Measurements from ENCODE around the gene FADS1. TPM values are rescaled to one million over a fixed set of nuclear protein-coding genes. Genes with fewer than 3 reads are reported as not detected.
A peak's percentile ranks its signal among the peaks of the same experiment; 100 is the strongest.

FADS1 gene
- total RNA-seq, 1 experiment from 2014 or later, result 105 TPM

DNA sequence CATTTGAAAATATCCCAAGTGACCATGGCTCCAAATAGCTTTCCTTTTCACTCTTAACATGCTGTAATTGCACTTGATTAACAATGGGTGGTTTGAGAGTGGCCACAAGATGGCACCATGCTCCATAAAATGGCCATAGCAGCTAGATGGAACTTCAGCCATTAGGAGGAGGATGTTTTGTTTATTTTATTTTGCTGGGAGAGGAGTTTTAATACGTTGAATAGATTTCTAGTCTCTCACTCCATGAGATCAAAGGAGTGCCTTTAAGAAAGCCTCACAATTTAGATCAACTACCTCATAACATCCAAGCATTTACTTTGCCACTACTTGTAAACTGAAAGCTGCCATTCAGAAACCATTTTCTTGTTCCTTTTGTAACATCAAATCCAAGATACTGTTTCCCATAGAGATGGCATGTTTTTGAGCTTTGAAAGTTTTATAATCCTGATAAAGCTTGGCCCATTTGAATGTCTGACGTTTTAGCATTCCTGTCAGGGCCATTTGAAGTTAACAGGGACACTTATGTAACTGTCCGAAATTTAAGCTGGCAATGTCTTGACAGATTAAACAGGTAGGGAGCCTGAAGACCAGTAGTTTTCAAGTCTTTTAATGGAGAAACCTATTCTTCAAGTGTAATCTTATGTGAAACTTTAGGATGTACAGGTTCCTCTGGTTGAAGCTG is 19.4 kb downstream of the FADS1 start:
- DNase-seq (ENCODE audit: low spot score) (peak; percentile 70), ATAC-seq (peak; percentile 9; the same call in 1 of the 2 replicates)
- H3K9me3 Mint-ChIP-seq, result no peaks in the 10 kb centered on the region
- H3K27me3 Mint-ChIP-seq (ENCODE audit: low read depth), result no peaks in the 10 kb centered on the region
- H3K4me3 Mint-ChIP-seq, result no peak overlapping the region
- ChIA-PET POLR2A (interaction anchor here (0.5 to 1.9 kb wide), 6 partner anchors 9 to 72 kb away, joined by 3 to 25 read pairs (median 4); no protein-coding TSS in a partner anchor), CTCF (interaction anchor here (0.6 to 4.6 kb wide), 44 partner anchors 8 to 515 kb away, joined by 3 to 64 read pairs (median 4); partner anchors contain the start of genes FADS1 and FADS2)
- H3K4me1 Mint-ChIP-seq, result peaks cover 15% of the 10 kb centered on the region
- H3K36me3 Mint-ChIP-seq, result peaks cover 39% of the 10 kb centered on the region
- peak overlapping the region; percentile 2 for H3K27ac Mint-ChIP-seq
- TF ChIP-seq GTF2I (CRISPR knock-in tag; conservative IDR thresholded peaks at IDR 0.05) (no peak), ZNF138 (CRISPR knock-in tag; conservative IDR thresholded peaks at IDR 0.05) (no peak), ETV6 (CRISPR knock-in tag; IDR thresholded peaks at IDR 0.05) (no peak), HMGA2 (CRISPR knock-in tag; IDR thresholded peaks at IDR 0.05) (no peak), JUN (CRISPR knock-in tag; IDR thresholded peaks at IDR 0.05) (no peak), TCF7 (CRISPR knock-in tag; IDR thresholded peaks at IDR 0.05; ENCODE audit: low read depth) (no peak), ZNF121 (CRISPR knock-in tag; IDR thresholded peaks at IDR 0.05) (0 out of 2 replicates have a peak, but pooled peaks have one; percentile 15), ZNF423 (CRISPR knock-in tag; IDR thresholded peaks at IDR 0.05) (no peak), ATF1 (CRISPR knock-in tag; IDR thresholded peaks at IDR 0.05) (no peak), OVOL2 (CRISPR knock-in tag; IDR thresholded peaks at IDR 0.05; ENCODE audit: borderline replicate concordance) (no peak), TEAD4 (CRISPR knock-in tag; IDR thresholded peaks at IDR 0.05) (no peak), JAZF1 (CRISPR knock-in tag; IDR thresholded peaks at IDR 0.05) (no peak), TP53 (CRISPR knock-in tag; IDR thresholded peaks at IDR 0.05) (no peak)
- TF ChIP-seq, protein P1, sequence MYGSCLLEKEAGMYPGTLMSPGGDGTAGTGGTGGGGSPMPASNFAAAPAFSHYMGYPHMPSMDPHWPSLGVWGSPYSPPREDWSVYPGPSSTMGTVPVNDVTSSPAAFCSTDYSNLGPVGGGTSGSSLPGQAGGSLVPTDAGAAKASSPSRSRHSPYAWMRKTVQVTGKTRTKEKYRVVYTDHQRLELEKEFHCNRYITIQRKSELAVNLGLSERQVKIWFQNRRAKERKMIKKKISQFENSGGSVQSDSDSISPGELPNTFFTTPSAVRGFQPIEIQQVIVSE (CRISPR knock-in tag; IDR thresholded peaks at IDR 0.05; ENCODE audit: borderline replicate concordance), result no peak
- TF ChIP-seq, protein P2, sequence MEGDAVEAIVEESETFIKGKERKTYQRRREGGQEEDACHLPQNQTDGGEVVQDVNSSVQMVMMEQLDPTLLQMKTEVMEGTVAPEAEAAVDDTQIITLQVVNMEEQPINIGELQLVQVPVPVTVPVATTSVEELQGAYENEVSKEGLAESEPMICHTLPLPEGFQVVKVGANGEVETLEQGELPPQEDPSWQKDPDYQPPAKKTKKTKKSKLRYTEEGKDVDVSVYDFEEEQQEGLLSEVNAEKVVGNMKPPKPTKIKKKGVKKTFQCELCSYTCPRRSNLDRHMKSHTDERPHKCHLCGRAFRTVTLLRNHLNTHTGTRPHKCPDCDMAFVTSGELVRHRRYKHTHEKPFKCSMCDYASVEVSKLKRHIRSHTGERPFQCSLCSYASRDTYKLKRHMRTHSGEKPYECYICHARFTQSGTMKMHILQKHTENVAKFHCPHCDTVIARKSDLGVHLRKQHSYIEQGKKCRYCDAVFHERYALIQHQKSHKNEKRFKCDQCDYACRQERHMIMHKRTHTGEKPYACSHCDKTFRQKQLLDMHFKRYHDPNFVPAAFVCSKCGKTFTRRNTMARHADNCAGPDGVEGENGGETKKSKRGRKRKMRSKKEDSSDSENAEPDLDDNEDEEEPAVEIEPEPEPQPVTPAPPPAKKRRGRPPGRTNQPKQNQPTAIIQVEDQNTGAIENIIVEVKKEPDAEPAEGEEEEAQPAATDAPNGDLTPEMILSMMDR (IDR thresholded peaks at IDR 0.05), result peak; percentile 36; the same call in 1 of the 2 replicates
- TF ChIP-seq, protein P3, sequence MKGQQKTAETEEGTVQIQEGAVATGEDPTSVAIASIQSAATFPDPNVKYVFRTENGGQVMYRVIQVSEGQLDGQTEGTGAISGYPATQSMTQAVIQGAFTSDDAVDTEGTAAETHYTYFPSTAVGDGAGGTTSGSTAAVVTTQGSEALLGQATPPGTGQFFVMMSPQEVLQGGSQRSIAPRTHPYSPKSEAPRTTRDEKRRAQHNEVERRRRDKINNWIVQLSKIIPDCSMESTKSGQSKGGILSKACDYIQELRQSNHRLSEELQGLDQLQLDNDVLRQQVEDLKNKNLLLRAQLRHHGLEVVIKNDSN (CRISPR knock-in tag; IDR thresholded peaks at IDR 0.05), result no peak
- TF ChIP-seq, protein P4, sequence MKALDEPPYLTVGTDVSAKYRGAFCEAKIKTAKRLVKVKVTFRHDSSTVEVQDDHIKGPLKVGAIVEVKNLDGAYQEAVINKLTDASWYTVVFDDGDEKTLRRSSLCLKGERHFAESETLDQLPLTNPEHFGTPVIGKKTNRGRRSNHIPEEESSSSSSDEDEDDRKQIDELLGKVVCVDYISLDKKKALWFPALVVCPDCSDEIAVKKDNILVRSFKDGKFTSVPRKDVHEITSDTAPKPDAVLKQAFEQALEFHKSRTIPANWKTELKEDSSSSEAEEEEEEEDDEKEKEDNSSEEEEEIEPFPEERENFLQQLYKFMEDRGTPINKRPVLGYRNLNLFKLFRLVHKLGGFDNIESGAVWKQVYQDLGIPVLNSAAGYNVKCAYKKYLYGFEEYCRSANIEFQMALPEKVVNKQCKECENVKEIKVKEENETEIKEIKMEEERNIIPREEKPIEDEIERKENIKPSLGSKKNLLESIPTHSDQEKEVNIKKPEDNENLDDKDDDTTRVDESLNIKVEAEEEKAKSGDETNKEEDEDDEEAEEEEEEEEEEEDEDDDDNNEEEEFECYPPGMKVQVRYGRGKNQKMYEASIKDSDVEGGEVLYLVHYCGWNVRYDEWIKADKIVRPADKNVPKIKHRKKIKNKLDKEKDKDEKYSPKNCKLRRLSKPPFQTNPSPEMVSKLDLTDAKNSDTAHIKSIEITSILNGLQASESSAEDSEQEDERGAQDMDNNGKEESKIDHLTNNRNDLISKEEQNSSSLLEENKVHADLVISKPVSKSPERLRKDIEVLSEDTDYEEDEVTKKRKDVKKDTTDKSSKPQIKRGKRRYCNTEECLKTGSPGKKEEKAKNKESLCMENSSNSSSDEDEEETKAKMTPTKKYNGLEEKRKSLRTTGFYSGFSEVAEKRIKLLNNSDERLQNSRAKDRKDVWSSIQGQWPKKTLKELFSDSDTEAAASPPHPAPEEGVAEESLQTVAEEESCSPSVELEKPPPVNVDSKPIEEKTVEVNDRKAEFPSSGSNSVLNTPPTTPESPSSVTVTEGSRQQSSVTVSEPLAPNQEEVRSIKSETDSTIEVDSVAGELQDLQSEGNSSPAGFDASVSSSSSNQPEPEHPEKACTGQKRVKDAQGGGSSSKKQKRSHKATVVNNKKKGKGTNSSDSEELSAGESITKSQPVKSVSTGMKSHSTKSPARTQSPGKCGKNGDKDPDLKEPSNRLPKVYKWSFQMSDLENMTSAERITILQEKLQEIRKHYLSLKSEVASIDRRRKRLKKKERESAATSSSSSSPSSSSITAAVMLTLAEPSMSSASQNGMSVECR (CRISPR knock-in tag; IDR thresholded peaks at IDR 0.05; ENCODE audit: borderline replicate concordance), result no peak
- TF ChIP-seq, protein P5, sequence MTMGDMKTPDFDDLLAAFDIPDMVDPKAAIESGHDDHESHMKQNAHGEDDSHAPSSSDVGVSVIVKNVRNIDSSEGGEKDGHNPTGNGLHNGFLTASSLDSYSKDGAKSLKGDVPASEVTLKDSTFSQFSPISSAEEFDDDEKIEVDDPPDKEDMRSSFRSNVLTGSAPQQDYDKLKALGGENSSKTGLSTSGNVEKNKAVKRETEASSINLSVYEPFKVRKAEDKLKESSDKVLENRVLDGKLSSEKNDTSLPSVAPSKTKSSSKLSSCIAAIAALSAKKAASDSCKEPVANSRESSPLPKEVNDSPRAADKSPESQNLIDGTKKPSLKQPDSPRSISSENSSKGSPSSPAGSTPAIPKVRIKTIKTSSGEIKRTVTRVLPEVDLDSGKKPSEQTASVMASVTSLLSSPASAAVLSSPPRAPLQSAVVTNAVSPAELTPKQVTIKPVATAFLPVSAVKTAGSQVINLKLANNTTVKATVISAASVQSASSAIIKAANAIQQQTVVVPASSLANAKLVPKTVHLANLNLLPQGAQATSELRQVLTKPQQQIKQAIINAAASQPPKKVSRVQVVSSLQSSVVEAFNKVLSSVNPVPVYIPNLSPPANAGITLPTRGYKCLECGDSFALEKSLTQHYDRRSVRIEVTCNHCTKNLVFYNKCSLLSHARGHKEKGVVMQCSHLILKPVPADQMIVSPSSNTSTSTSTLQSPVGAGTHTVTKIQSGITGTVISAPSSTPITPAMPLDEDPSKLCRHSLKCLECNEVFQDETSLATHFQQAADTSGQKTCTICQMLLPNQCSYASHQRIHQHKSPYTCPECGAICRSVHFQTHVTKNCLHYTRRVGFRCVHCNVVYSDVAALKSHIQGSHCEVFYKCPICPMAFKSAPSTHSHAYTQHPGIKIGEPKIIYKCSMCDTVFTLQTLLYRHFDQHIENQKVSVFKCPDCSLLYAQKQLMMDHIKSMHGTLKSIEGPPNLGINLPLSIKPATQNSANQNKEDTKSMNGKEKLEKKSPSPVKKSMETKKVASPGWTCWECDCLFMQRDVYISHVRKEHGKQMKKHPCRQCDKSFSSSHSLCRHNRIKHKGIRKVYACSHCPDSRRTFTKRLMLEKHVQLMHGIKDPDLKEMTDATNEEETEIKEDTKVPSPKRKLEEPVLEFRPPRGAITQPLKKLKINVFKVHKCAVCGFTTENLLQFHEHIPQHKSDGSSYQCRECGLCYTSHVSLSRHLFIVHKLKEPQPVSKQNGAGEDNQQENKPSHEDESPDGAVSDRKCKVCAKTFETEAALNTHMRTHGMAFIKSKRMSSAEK (CRISPR knock-in tag; IDR thresholded peaks at IDR 0.05; ENCODE audit: borderline replicate concordance), result no peak
- TF ChIP-seq, protein P6, sequence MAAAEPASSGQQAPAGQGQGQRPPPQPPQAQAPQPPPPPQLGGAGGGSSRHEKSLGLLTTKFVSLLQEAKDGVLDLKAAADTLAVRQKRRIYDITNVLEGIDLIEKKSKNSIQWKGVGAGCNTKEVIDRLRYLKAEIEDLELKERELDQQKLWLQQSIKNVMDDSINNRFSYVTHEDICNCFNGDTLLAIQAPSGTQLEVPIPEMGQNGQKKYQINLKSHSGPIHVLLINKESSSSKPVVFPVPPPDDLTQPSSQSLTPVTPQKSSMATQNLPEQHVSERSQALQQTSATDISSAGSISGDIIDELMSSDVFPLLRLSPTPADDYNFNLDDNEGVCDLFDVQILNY (CRISPR knock-in tag; IDR thresholded peaks at IDR 0.05), result no peak
- TF ChIP-seq, protein P7, sequence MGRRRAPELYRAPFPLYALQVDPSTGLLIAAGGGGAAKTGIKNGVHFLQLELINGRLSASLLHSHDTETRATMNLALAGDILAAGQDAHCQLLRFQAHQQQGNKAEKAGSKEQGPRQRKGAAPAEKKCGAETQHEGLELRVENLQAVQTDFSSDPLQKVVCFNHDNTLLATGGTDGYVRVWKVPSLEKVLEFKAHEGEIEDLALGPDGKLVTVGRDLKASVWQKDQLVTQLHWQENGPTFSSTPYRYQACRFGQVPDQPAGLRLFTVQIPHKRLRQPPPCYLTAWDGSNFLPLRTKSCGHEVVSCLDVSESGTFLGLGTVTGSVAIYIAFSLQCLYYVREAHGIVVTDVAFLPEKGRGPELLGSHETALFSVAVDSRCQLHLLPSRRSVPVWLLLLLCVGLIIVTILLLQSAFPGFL (CRISPR knock-in tag; IDR thresholded peaks at IDR 0.05; ENCODE audit: borderline replicate concordance), result no peak
- TF ChIP-seq, protein P8, sequence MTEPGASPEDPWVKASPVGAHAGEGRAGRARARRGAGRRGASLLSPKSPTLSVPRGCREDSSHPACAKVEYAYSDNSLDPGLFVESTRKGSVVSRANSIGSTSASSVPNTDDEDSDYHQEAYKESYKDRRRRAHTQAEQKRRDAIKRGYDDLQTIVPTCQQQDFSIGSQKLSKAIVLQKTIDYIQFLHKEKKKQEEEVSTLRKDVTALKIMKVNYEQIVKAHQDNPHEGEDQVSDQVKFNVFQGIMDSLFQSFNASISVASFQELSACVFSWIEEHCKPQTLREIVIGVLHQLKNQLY (CRISPR knock-in tag; IDR thresholded peaks at IDR 0.05), result no peak
- TF ChIP-seq, protein P9, sequence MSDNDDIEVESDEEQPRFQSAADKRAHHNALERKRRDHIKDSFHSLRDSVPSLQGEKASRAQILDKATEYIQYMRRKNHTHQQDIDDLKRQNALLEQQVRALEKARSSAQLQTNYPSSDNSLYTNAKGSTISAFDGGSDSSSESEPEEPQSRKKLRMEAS (CRISPR knock-in tag; IDR thresholded peaks at IDR 0.05), result no peak
